Right hindlimb (tissue), 1 donor: ENCODE data around the gene FAIM2.

Experiments
- DNase-seq: peaks from one replicate; pipeline ENCODE4 v3.0.0-alpha.2; 2018

The FAIM2 gene

DNA sequence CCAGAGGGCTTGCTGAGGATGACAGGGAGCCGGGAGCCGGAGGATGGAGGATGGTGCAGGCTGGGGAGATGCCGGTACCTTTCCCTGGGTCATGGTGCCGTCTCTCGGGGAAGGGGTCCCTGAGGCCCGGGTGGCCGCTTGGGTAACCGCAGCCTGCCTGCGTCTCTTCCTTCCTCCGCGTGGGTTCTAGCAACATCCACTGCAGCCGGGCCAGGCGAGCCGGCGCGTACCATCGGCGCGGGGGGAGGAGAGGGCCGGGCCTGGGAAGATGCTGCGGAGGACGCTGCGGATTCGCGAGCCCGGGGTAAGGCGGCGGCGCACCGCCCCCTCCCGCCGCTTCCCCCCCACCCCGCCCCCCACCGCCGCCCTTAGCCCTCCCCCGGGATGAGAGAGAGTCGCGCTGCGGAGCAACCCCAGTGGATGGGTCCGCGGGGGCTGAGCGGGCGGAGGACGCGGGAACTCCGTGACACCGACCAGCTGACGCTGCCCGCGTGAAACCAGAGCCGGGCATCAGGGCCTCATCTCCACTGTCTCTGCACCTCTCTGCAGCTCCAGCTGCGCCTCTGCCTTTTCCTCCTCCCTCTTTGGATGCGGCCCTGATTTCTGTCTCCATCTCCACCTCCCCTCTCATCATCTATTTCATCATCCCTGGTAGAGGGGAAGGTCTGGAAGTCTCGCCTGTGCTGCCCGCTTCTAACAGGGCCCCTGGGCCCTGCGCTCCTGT lies at the start of gene FAIM2:
Gene FAIM2 (minus strand): TSS at position 201 of the 724 bp plus-strand sequence. CDS start 108 bp downstream, at position 93.
- peak; percentile 75 for DNase-seq

DNA sequence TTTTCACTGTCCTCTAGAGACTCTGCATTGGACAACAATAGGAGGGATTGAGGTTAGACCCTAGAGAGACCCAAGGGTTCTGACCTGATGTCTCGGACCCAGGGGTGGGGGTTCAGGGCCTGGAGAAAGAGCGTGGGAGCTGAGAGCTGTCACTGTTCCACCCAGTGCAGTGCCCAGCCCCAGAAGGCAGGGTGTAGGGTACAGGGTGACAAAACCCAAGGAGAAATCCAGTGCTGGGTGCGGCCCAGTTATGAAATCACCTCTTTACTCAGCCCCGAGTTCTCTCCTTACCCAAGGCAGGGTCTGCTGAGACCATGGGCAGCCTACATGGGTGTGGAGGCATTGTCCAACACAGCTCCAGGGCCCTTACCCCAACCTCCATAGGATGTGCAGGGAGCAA lies 49.5 kb upstream of the FAIM2 start:
- no peak for DNase-seq

- no peak for DNase-seq
These were observed 48.8 kb upstream of the FAIM2 start for GRCh38 chr12:49952391-49953055.

DNA sequence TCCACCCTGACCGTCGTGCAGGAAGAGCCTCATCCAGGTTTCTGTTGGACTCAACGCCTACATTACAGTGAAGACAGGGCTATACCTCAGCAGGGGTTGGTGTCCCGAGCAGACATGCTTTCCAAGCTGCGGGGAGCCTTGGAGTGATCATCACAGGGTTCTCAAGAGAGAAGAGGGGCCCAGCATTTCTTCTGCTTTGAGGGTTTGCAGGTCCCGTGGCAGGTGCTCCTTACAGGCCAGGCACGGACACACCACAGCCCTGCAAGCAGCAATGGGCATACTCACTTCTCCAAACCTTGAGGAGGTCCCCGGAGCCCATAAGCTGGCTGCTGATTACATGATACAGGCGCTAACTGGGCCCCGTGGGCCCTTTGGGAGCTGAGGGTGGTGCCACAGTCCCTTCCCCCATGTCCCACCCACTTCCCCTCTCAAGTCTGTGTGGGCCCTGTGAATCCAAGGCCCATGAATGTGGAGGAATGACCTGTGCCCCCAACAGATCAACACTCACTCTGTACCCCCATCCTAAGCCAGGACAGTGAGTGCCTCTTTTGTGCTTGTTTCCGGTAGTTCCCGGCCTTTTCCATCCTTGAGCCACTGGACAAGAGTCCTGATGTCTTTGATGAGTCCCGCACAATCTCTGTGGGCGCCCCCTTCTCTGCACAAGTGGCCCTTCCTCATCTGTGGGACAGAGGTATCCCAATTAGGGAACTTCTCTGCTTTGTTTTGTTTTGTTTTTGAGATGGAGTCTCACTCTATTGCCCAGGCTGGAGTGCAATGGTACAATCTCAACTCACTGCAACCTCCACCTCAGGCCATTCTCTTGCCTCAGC lies 47.9 kb upstream of the FAIM2 start:
- DNase-seq, result no peak

DNA sequence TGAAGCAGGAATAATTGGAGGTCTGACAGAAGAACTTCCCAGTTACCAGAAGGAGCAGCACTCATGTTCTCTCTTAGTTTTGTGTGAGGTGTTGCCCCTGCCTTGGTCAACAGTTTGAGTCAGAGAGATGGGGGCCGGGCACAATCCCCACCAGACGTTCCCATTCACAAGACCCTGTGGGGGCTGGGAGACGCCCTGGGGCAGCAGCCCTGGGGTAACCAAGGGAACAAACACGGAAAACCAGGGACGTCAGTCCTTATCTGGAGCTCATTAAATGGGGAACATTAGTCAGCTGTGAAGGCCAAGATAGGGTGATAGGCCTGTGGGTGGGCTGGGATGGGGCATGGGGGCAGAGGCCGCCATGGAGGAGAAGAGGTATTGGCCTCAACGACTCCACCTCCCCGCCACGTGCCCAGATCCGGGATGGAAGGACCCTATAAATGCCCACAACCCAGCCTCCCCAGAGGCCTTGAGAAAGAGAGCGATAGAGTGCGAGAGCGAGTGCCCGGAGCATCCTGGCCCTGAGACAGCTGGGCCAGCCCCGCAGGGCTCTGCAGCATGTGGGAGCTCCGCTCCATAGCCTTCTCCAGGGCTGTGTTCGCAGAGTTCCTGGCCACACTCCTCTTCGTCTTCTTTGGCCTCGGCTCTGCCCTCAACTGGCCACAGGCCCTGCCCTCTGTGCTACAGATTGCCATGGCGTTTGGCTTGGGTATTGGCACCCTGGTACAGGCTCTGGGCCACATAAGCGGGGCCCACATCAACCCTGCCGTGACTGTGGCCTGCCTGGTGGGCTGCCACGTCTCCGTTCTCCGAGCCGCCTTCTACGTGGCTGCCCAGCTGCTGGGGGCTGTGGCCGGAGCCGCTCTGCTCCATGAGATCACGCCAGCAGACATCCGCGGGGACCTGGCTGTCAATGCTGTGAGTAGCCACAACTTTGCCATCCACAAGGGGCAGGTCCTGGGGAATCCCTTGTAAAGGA lies 46.9 kb upstream of the FAIM2 start, which contains the start of gene AQP2:
Gene AQP2 (plus strand): TSS at position 465 of the 979 bp plus-strand sequence. CDS start 94 bp downstream, at position 559.
- no peak for DNase-seq

DNA sequence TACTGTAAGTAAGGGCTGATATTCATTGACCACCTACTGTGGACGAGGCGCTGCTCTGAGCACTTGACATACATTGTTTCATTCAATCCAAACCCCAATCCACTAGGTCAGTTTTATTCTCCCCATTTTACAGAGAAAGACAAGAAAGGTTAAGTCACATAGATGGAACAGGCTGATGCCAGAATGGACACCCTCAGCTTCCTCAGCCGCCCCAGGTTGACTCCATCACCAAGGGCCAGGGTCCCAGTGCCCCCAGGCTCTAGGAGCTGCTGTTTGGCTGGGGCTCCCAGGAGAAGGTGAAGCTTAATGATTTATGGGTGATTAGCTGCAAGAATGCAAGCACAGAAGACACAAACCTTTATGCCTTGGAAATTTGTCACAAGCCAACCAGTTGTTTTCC lies 46.2 kb upstream of the FAIM2 start:
- no peak for DNase-seq

DNA sequence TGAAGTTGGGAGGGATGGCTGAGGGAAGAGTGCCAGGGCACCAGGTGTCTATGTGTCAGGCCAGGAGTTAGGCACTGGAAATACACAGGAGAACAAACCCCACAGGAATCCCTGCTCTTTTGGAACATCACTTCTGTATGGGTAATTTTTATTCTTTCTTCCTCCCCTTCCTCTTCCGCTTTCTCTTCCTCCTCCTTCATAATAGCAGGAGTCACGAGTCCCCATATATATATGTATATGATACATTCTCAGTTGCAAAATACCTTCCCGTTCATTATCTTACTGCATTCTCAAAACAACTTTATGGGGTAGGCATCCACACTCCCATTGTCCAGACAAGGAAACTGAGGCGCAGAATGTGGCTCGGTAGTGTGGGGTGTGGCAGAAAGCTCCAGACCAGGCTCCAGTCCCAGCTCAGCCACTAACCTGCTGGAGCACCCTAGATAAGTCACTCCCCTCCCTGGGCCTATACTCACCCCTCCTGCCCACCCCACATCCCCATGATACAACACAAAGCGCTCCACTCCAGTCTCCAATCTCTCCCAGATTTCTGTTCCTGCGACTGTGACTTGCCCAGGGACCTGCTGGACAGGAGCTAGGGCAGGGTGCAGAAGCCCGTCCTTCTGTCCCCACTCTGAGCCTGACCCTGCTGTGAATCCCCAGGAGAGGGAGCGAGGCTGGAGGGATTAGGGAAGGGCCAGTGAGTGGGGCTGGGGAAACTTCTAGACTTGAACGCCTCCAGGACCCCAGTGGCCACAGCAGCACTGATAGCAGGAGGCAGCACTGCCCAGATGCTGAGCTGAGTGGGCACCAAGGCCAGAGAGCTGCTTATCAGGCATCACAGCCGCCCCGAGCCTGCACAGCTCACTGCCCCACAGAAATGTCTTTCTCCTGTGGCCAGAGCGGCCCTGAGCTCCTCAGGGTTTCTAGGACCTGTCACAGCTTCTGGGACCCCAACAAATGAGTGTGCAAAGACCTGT lies 45.5 kb upstream of the FAIM2 start:
- no peak for DNase-seq

GRCh38 chr12:49947593-49948226 lies 44.0 kb upstream of the FAIM2 start:
- no peak for DNase-seq

GRCh38 chr12:49946497-49946896 lies 42.8 kb upstream of the FAIM2 start:
- no peak for DNase-seq

- no peak for DNase-seq
These were observed 42.4 kb upstream of the FAIM2 start for GRCh38 chr12:49946086-49946485.

DNA sequence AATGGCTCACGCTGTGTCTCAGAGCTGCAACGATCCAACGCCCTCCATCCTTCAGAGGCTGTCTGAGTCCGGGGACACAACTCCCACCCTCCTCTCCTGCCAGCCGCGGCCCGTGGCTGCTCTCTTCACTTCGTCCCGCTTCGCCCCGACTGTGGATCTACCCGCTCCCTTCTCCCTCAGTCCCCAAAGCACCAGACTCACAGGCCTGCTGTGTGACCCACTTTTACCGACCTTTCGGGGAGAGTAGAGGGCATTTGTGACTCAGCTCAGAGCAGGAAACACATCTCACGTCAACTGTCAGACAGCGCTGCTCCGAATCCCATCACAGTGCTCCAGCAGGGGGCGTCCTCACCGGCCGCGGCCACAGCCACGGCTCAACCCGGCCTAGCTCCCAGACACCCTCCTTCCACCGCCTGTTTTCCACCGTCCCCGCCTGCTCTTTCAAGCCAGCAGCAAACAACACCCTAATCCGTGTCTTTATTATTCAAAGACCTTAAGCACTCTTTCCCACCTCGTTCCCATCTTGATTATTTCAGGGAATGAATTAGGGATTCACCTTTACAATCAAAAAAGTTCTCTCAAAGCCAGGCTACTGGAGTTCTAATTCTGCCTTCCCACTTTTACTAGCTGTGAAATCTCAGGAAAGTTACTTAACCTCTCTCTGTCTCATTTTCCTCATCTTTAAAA lies 41.8 kb upstream of the FAIM2 start:
- DNase-seq, result peak; percentile 80

DNA sequence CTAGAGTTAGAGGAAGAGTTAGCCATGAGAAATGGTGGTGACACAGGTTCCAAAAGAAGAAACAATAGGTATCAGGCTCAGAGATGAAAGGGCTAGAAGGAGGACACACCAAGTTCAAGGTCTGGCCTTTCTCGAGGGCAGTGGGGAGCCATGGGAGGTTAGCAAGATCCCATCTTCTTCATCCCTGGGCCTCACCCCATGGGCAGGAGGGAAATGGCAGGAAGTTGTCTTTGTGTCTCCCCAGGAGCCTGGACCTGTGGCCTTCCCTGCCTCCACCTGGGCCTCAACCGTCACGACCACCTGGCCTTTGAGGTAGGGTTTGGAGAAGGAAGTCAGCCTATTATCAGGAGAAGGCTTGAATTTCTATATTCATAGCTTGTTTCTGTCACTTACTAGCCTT lies 41.0 kb upstream of the FAIM2 start:
- no peak for DNase-seq

GRCh38 chr12:49944046-49944445 lies 40.3 kb upstream of the FAIM2 start:
- no peak for DNase-seq

DNA sequence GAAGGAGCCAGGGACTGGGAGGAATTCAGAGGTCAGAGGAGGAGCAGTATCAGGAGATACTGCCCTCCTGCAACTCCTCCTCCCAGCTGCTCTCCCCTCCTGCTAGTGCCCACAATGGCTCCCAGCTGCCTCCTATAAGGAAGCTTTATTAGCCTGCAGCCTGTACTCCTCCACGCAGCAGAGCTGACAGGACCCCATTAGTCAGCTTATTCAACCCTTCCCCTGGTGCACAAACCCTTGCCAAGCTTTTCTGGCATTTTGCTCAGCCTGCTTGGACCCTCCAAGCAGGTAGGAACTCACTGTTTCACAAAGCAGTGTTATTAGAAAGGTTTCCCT lies 39.9 kb upstream of the FAIM2 start:
- DNase-seq, result no peak

DNA sequence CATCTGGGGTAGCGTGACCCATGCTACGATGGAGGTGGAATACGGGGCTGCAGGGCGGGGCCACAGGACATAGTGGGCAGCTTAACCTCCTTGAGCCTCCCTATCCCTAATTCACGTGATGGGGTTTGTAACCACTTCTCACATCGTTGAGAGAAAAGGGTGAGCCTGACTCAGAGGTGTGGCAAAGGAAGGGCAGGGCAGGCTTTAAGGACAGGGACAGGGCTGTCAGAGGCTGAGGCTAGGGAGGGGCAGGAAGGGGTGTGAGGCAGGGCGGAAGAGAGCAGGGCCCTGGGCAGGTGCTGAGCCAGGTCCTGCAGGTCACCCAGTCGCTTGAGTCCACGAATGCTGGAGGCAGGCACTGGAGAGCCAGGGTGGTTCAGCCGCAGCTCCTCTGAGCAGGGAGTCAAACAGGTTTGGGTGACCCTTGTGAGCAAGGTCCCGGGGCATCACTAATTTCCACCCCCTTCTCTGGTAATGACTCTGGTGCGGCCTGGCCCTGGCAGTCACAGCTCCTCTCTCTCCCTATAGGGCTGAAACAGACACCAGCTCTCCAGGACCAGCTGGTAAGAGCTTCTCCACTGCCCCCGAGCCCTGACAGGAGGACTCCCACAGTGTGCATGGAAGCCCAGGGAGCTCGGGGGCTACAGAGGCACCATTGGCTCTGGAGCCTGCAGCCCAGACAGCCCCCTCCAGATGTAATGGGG lies 39.4 kb upstream of the FAIM2 start:
- no peak for DNase-seq

GRCh38 chr12:49942512-49942893 lies 38.8 kb upstream of the FAIM2 start:
- no peak for DNase-seq

DNA sequence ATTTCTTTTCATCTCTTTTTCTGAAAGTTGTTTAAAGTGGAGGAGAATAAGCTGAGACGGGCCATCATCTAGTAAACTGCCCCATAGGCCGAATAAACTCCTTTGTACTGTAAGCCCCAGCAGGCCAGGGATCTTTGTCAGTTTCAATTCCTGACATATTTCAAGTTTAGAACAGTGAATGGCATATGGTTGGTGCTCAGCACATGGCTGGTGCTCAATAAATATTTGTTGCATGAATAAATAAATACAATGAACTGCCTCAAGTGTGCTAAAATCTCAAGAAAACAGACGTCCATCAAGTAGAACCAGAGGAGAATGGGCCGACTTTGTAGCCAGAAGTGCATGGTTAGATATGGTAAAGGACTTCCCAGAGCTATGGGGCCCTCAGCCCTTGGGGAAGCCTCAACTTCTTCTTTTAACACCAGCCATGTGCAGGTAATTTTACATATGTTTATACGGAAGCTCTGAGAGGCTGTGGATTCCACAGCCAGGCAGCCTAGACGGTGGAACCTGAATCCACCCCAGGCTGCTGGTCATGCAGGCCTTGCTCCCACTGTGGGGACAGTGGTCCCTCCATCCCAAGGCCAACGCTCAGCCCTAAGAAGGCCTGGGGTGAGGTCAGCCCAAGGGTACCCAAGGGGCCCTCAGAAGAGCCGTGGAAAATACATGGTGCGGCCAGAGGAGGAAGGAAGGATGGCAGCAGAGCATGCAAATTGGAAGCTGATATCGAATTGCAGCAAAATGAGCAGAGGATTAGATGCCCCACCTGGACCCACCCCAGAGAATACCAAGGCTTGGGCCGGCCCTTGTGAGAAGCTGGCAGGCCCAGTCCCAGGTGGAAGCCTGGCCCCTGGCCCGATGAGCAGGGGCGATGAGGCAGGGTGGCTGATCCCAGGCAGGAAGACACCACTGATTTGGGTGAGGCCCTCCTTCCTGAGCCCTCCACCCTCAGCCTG lies 38.1 kb upstream of the FAIM2 start:
- DNase-seq, result no peak

DNA sequence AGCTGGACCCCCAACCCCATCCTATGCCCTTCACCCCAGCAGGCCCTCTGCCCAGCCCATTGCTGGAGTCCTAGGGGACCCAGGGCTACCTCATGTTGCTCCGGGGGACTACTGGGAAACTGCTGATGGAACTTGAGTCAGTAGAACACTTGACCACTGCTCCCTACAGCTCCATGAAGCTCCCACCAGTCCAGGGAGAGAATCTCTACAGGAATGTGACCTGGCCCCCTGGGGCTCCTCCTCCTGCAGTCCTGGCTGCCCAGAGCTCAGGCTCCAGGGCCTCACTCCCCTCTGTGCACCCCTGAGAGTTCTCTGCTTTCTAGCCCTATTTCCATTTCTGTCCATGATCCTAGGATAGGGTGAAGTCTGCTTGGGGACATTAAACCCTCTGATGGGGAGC lies 36.0 kb upstream of the FAIM2 start:
- DNase-seq, result no peak
